NAMALWA (cell line): Measurements from ENCODE around the gene PSG2.
"Not testable (repeated sequence)": the region's sequence is repeated elsewhere in the genome, so short reads cannot be mapped to it uniquely, and the experiment has no call there.

Experiments
- DNase-seq: peaks from one replicate; pipeline ENCODE4 v3.0.0-alpha.2; 2015; ENCODE audit warnings: low spot score

PSG2 gene

GRCh38 chr19:43077881-43078280, 4.6 kb downstream of the PSG2 start:
- DNase-seq: not testable (repeated sequence)

- DNase-seq: not testable (repeated sequence)
Observed at GRCh38 chr19:43062418-43062817, 20.1 kb downstream of the PSG2 start.

- DNase-seq: not testable (repeated sequence)
Observed at GRCh38 chr19:43061326-43061725, 21.2 kb downstream of the PSG2 start.

GRCh38 chr19:43060254-43060653, 22.2 kb downstream of the PSG2 start:
- not testable (repeated sequence) for DNase-seq

GRCh38 chr19:43059482-43059881, 23.0 kb downstream of the PSG2 start:
- DNase-seq: not testable (repeated sequence)

- DNase-seq: not testable (repeated sequence)
Observed at GRCh38 chr19:43058440-43058839, 24.1 kb downstream of the PSG2 start.

- not testable (repeated sequence) for DNase-seq
Observed at GRCh38 chr19:43047966-43048365, 34.5 kb downstream of the PSG2 start.

- not testable (repeated sequence) for DNase-seq
Observed at GRCh38 chr19:43046578-43046977, 35.9 kb downstream of the PSG2 start.

- not testable (repeated sequence) for DNase-seq
Observed at GRCh38 chr19:43043492-43044180, 38.9 kb downstream of the PSG2 start.

- DNase-seq: not testable (repeated sequence)
Observed at GRCh38 chr19:43031645-43032044, 50.9 kb downstream of the PSG2 start.

- DNase-seq: no peak
Observed at GRCh38 chr19:43028866-43029265, 53.6 kb downstream of the PSG2 start.

GRCh38 chr19:43027985-43028384, 54.5 kb downstream of the PSG2 start:
- DNase-seq: not testable (repeated sequence)

GRCh38 chr19:43027061-43027460, 55.4 kb downstream of the PSG2 start:
- DNase-seq: not testable (repeated sequence)

GRCh38 chr19:43026369-43026768, 56.1 kb downstream of the PSG2 start, which contains the start of gene PSG11:
TSS of gene PSG11 (minus strand) at chr19:43026469. CDS start at chr19:43026372, 97 bp downstream.
- not testable (repeated sequence) for DNase-seq

GRCh38 chr19:43022098-43022497, 60.4 kb downstream of the PSG2 start:
- not testable (repeated sequence) for DNase-seq

- not testable (repeated sequence) for DNase-seq
Observed at GRCh38 chr19:43021629-43022028, 60.9 kb downstream of the PSG2 start.

GRCh38 chr19:43019588-43019987, 62.9 kb downstream of the PSG2 start:
- DNase-seq: not testable (repeated sequence)
